PC-3 (cell line): Measurements from ENCODE around the gene MIDN.

Experiments
- CTCF ChIP-seq: fragments of 300-600 bp; sonication (generic); conservative IDR thresholded peaks from 2 replicates; pipeline ENCODE4 v1.5.1; 2017; ENCODE audit warnings: antibody characterized with exemption, low read depth, mild to moderate bottlenecking, low read length
- EZH2 ChIP-seq: fragments of 300-600 bp; sonication (generic); IDR thresholded peaks from one replicate; pipeline ENCODE4 v1.6.1; 2017; ENCODE audit warnings: antibody characterized with exemption, mild to moderate bottlenecking, low read length; ENCODE audit not compliant: unreplicated experiment
- EZH2phosphoT487 ChIP-seq: fragments of 300-600 bp; sonication (generic); IDR thresholded peaks from 2 replicates; pipeline ENCODE4 v1.6.1; 2018; ENCODE audit warnings: mild to moderate bottlenecking, antibody characterized with exemption, low read length, borderline replicate concordance

- TF ChIP-seq CTCF: no peak
- TF ChIP-seq EZH2: no peak
- TF ChIP-seq EZH2phosphoT487: no peak
Observed at GRCh38 chr19:1261798-1262622, 13.6 kb downstream of the MIDN start.
